IMR-90 (cell line): ENCODE measurements around the gene FLOT2.

Source experiments
- BHLHE40 ChIP-seq: fragments of 150-350 bp; IDR thresholded peaks from 2 replicates; pipeline ENCODE4 v1.6.1; 2016; ENCODE audit warnings: mild to moderate bottlenecking, low read depth, low read length
- CEBPB ChIP-seq: IDR thresholded peaks from 2 replicates; pipeline ENCODE4 v1.6.1; 2012; ENCODE audit warnings: low read depth, low read length, improper control_type of control experiment
- CHD1 ChIP-seq: IDR thresholded peaks from 2 replicates; pipeline ENCODE4 v1.6.1; 2012; ENCODE audit warnings: low read depth, low read length, improper control_type of control experiment
- CTCF ChIP-seq: conservative IDR thresholded peaks from 2 replicates; pipeline ENCODE4 v1.5.1; 2012; ENCODE audit warnings: mild to moderate bottlenecking, low read depth, low read length, improper control_type of control experiment
- FOS ChIP-seq: fragments of 150-350 bp; IDR thresholded peaks from 2 replicates; pipeline ENCODE4 v1.6.1; 2016; ENCODE audit warnings: low read depth, low read length
- MAFK ChIP-seq: IDR thresholded peaks from 2 replicates; pipeline ENCODE4 v1.6.1; 2012; ENCODE audit warnings: low read depth, low read length, improper control_type of control experiment
- NFE2L2 ChIP-seq: fragments of 150-350 bp; IDR thresholded peaks from 2 replicates; pipeline ENCODE4 v1.6.1; 2016; ENCODE audit warnings: low read depth, mild to moderate bottlenecking, low read length
- POLR2A ChIP-seq: IDR thresholded peaks from 2 replicates; pipeline ENCODE4 v1.6.1; 2012; ENCODE audit warnings: mild to moderate bottlenecking, low read depth, low read length
- RAD21 ChIP-seq: IDR thresholded peaks from 2 replicates; pipeline ENCODE4 v1.6.1; 2012; ENCODE audit warnings: low read length, improper control_type of control experiment
- RCOR1 ChIP-seq: IDR thresholded peaks from 2 replicates; pipeline ENCODE4 v1.6.1; 2012; ENCODE audit warnings: mild to moderate bottlenecking, low read length, improper control_type of control experiment; ENCODE audit not compliant: insufficient replicate concordance
- SMC3 ChIP-seq: fragments of 150-350 bp; IDR thresholded peaks from 2 replicates; pipeline ENCODE4 v1.6.1; 2016; ENCODE audit warnings: low read depth, mild to moderate bottlenecking, antibody characterized with exemption, low read length, moderate library complexity
- USF2 ChIP-seq: fragments of 150-350 bp; IDR thresholded peaks from 2 replicates; pipeline ENCODE4 v1.6.1; 2017; ENCODE audit warnings: mild to moderate bottlenecking, antibody characterized with exemption, low read length, low read depth

- no peak for TF ChIP-seq RCOR1
- no peak for TF ChIP-seq CTCF
- TF ChIP-seq SMC3 = no peak
- TF ChIP-seq FOS = no peak
- no peak for TF ChIP-seq NFE2L2
- no peak for TF ChIP-seq POLR2A
- TF ChIP-seq USF2 = no peak
- TF ChIP-seq RAD21 = no peak
- TF ChIP-seq MAFK = no peak
- TF ChIP-seq CEBPB = no peak
- TF ChIP-seq CHD1 = no peak
- no peak for TF ChIP-seq BHLHE40
These were observed 15.9 kb downstream of the FLOT2 start for GRCh38 chr17:28881533-28882056.
